RPMI7951 (cell line): Measurements from ENCODE around the gene HELT. TPM values are rescaled to one million over a fixed set of nuclear protein-coding genes. Genes with fewer than 3 reads are reported as not detected.

Experiments
- DNase-seq: peaks from one replicate; pipeline ENCODE4 v3.0.0-alpha.2; 2012; ENCODE audit warnings: low read depth
- total RNA-seq: library from RNA; depleted of rRNA; stranded (reverse); fragments of >200 nt; shearing (Covaris generic); gene quantifications from 2 replicates; pipeline ENCODE4 v1.2.3, GENCODE V29; 2014

The HELT gene
- total RNA-seq, 1 experiment from 2014 or later: not detected

DNA sequence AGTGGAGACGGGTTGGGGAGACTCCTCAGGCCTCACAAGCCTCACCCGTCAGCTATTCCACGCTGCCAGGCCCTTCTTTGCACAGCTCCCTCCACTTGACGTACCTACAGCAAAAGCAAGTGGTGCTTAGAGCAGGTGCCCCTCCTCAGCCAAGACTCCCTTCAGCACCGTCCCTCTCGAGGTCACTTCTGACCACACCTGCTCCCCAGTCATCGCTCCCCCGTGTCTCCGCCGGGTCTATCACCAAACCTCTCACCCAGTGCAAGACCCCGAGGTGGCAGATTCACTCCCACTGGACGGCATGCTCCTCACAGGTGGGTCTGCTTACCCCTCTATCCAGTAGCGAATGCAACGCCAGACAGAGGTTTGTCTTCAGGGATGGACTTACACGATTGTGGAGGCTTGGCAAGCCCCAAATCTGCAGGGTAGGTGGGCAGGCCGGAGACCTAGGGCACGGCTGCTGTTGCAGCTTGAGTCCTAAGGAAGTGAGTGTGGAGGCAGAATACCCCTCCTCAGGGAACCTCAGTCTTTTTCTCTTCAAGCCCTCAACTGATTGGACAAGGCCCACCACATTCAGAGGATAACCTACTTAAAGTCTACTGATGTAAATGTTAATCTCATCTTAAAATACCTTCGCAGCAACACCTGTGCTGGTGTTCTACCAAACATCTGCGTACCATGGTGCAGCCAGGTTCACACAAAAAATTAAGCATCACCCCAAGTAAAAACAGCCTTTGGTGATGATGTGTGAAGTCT lies 14.5 kb upstream of the HELT start:
- no peak for DNase-seq

- no peak for DNase-seq
These were observed 13.6 kb upstream of the HELT start for GRCh38 chr4:185004562-185005218.

DNA sequence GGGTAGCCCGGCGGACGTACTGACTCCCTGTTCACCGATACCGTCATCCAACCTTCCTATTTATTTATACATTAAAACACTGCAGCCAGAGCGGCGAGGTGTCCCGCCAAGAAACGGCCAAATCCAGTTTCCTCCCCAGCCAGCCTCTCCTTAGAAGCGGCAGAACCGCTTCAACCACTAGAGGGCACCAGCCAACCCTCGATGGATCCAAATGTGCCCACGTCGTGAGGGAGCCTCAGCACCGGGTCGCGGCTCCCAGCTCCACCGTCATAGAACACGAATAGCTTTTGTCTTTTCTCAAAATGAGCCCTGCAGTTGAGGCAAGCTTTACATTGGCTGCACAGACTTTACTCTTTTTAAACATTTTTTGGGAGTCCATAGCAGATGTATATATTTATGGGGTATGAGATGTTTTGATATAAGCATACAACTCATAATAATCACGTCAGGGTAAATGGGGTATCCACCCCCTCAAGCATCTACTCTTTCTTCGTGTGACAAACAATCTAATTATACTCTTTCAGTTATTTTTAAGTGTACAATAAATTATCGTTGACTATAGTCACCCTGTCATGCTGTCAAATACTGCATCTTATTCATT lies 13.0 kb upstream of the HELT start:
- DNase-seq: peak; percentile 71

- peak; percentile 13 for DNase-seq
These were observed 6.9 kb upstream of the HELT start for GRCh38 chr4:185011408-185011807.

- no peak for DNase-seq
These were observed 4.7 kb upstream of the HELT start for GRCh38 chr4:185013417-185014125.

GRCh38 chr4:185015108-185015507 lies 3.2 kb upstream of the HELT start:
- no peak for DNase-seq

DNA sequence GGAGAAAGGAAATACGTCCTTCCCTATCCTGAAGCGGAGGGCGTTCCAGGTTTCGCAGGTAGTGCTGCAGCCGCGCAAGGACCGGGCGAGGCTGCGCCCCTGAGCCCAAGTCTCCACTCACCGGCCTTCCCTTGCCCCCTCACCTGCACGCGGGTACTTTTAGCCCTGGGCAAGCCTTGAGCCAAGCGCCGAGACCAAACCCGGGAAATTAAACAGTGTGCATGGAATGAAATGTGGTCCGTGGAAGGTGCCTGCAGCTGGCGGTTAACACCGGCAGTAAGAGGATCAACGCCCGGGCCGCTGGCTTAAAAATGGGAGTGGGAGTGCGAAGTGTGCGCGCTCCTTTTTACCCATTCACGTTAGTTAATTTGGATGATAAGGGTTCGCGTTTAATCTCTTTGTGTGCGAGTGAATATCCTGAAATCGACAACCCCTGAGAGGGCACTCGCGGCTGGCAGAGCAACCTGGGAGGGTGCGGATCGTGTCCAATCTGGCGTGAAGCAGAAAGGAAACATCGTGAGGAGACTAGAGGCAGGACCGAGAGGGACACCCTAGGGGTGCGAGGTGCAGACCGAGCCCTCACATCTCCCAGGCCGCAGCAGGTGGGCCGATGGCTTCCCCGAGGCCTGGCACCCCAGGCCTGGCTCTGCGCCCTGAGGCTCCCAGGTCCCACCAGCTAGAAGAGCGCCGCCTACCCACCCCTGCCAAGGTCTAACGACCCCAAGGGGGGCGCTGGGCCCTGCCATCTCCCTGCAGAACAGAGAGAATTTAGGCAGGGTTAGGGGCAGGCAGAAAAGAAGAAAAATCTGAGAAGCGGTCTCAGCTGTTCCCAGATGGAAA lies 2.0 kb upstream of the HELT start:
- DNase-seq: no peak

- DNase-seq: no peak
These were observed 1.1 kb upstream of the HELT start for GRCh38 chr4:185016946-185017758.

DNA sequence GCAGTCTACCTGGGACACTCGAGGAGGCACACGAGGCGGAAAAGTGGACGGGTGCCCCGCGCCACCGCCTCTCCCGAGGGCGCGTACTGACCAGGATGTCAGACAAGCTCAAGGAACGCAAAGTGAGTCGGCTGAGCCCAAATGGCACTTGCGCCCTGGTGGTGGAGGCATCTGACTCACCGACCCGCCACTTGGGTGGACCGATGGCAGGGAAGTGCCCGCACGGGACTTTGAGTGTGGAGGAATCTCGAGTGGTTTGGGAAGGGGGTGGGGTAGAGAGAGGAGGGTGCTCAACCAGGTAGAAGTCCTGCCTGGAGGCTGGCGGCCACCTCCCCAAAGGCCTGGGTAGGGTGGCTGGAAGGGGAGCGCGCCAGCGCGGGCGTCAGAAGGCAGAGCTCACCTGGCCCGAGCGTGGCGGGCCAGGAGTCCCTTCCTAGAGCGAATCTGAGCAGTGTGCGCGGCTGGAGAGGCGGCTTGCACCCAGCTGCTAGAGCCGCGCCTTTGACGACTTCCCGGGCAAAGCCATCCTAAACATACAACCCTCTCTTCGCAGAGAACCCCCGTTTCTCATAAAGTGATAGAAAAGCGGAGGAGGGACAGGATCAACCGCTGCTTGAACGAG lies 655 bp downstream of the HELT start:
- DNase-seq: no peak

- DNase-seq: no peak
These were observed 1.4 kb downstream of the HELT start for GRCh38 chr4:185019456-185020292.

DNA sequence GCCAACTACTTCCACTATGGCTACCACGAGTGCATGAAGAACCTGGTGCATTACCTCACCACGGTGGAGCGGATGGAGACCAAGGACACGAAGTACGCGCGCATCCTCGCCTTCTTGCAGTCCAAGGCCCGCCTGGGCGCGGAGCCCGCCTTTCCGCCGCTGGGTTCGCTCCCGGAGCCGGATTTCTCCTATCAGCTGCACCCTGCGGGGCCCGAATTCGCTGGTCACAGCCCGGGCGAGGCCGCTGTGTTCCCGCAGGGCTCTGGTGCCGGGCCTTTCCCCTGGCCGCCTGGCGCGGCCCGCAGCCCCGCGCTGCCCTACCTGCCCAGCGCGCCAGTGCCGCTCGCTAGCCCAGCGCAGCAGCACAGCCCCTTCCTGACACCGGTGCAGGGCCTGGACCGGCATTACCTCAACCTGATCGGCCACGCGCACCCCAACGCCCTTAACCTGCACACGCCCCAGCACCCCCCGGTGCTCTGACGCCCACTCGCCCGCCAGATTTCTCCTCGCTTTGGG lies 2.1 kb downstream of the HELT start:
- peak; percentile 8 for DNase-seq

- DNase-seq: no peak
These were observed 2.8 kb downstream of the HELT start for GRCh38 chr4:185020863-185021761.

DNA sequence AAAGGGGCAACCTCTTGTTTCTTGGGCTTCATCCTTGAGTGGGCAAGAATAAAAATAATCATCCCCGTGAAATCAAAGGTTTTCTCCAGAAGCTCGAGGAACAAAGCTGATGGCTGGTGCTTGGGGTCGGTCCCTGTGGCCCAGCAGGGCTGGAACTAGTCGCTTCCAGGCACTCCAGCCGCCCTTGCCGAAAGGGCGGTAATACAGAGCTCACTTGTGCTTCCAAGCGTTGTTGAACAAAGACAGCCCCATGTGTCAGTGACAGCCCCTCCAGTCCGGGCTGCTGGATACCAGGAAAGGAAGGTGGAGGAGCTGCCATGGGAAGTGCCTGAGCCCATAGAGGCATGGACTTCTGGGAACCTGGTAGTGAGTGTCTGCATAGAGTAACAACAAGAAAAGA lies 5.2 kb downstream of the HELT start:
- no peak for DNase-seq

DNA sequence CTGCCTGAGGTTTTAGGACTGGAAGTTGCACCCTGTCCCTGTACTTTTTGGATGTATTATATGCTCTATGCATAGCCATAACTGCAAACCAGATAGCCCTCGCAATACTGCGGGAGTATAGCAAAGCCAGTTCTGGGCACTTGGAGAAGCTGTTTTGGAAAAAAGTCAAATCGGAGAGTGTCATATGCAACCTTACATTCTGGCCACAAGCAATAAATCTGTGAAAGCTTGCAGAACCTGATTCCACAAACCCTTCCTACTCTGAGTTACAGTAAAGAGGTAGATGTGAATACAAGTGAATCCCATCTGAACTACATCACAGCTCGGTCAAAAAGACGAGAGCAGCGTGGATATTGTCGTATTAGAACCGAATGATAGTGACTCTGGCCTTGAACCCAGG lies 10.3 kb downstream of the HELT start:
- DNase-seq: no peak

GRCh38 chr4:185031611-185032010 lies 13.3 kb downstream of the HELT start:
- DNase-seq: no peak

- DNase-seq: no peak
These were observed 14.8 kb downstream of the HELT start for GRCh38 chr4:185033072-185033471.

DNA sequence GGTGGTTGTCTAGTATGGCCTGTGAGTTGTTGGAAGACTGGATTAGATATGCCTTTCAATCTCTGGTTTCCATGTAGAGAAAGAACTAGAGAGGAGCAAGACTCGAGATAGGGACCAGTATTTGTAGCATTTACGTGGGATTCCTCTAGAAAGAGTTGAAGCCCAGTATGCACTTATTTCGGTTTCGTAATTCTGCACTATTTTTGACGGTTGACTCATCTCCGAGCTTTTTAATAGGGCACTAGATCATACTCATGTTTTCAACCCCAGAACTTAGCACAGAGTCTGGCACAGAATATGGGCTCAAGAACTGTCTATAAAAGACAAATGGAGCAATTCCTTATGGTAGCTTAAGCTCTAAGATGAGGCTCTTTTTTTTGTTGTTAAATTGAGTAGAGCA lies 15.7 kb downstream of the HELT start:
- peak; percentile 43 for DNase-seq

DNA sequence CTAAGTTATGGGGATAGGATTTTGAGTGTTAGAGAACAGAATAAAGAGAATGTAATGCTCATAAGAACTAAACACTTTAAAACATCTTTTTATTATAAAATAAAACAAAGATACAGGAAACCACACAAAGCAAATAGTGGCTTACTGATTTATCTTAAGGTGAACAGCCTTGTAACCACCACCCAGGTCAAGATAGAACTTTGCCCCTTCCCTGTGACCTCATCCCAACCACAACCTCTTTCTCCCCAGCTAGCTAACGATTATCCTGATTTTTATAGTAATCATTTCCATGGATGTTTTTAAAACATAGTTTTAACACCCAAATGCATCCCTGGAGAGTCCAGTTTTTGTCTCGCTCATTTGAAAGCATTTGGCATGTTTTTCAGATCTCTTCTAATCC lies 17.0 kb downstream of the HELT start:
- no peak for DNase-seq
